ENCODE results near the gene SPTB.

SPTB gene

GRCh38 chr14:64753999-64754398 lies 125.7 kb downstream of the SPTB start:
- no peak overlapping the region for H3K27ac ChIP-seq

GRCh38 chr14:64753374-64753773 lies 126.3 kb downstream of the SPTB start:
- Histone ChIP-seq H3K27ac (no peak overlapping the region), H3K27me3 (no peaks in the 10 kb centered on the region), H3K4me1 (ENCODE audit: control insufficient read depth in 1 of 2, insufficient read depth in 1 of 2, low read depth in 1 of 2, low read length in 1 of 2) (peaks cover 13 to 24% of the 10 kb centered on the region in 2 experiments), H3K4me3 (ENCODE audit: low read depth in 1 of 2, low read length in 1 of 2) (no peak overlapping the region), H3K9me3 (no peaks in the 10 kb centered on the region), H3K36me3 (peaks cover 26% of the 10 kb centered on the region)
- no peak for TF ChIP-seq CTCF (IDR thresholded peaks at IDR 0.05)

More at GRCh38 chr14:64753999-64754398, 125.7 kb downstream of the SPTB start:
- Histone ChIP-seq H3K27me3 (no peaks in the 10 kb centered on the region), H3K4me1 (ENCODE audit: control insufficient read depth in 1 of 2, insufficient read depth in 1 of 2, low read depth in 1 of 2, low read length in 1 of 2) (peaks cover 13 to 24% of the 10 kb centered on the region in 2 experiments), H3K4me3 (ENCODE audit: low read depth in 1 of 2, low read length in 1 of 2) (no peak overlapping the region), H3K36me3 (peaks cover 22% of the 10 kb centered on the region), H3K9me3 (no peaks in the 10 kb centered on the region)
- TF ChIP-seq CTCF (IDR thresholded peaks at IDR 0.05): no peak

GRCh38 chr14:64752909-64753308 lies 126.8 kb downstream of the SPTB start:
- TF ChIP-seq CTCF (IDR thresholded peaks at IDR 0.05): no peak
- Histone ChIP-seq H3K4me1 (ENCODE audit: control insufficient read depth in 1 of 2, insufficient read depth in 1 of 2, low read depth in 1 of 2, low read length in 1 of 2) (peaks cover 13 to 24% of the 10 kb centered on the region in 2 experiments), H3K27ac (peak overlapping the region; percentile 15), H3K9me3 (no peaks in the 10 kb centered on the region), H3K27me3 (no peaks in the 10 kb centered on the region), H3K4me3 (ENCODE audit: low read depth in 1 of 2, low read length in 1 of 2) (no peak overlapping the region), H3K36me3 (peaks cover 31% of the 10 kb centered on the region)

GRCh38 chr14:64748995-64749714 lies 130.6 kb downstream of the SPTB start:
- Histone ChIP-seq H3K27me3 (no peaks in the 10 kb centered on the region), H3K27ac (peak overlapping the region; percentile 38), H3K9me3 (no peaks in the 10 kb centered on the region), H3K4me1 (ENCODE audit: control insufficient read depth in 1 of 2, insufficient read depth in 1 of 2, low read depth in 1 of 2, low read length in 1 of 2) (peaks cover 0 to 3% of the 10 kb centered on the region in 2 experiments), H3K36me3 (peaks cover 69% of the 10 kb centered on the region), H3K4me3 (ENCODE audit: low read depth in 1 of 2, low read length in 1 of 2) (no peak overlapping the region)
- TF ChIP-seq CTCF (IDR thresholded peaks at IDR 0.05): no peak

GRCh38 chr14:64748521-64748920 lies 131.2 kb downstream of the SPTB start:
- Histone ChIP-seq H3K36me3 (peaks cover 75% of the 10 kb centered on the region), H3K4me1 (ENCODE audit: control insufficient read depth in 1 of 2, insufficient read depth in 1 of 2, low read depth in 1 of 2, low read length in 1 of 2) (peaks cover 0 to 3% of the 10 kb centered on the region in 2 experiments), H3K4me3 (ENCODE audit: low read depth in 1 of 2, low read length in 1 of 2) (no peak overlapping the region), H3K27me3 (no peaks in the 10 kb centered on the region), H3K9me3 (no peaks in the 10 kb centered on the region), H3K27ac (peak overlapping the region; percentile 20)
- TF ChIP-seq CTCF (IDR thresholded peaks at IDR 0.05): no peak
